Activated CD8-positive, alpha-beta memory T cell treated with anti-CD3 and anti-CD28 coated beads, Interleukin-2, amount 50 U/mL, for 1 hour (primary cell): ENCODE data around the gene RNF138.
"Not testable (repeated sequence)": the region's sequence is repeated elsewhere in the genome, so short reads cannot be mapped to it uniquely, and the experiment has no call there.

ENCODE experiments used
- DNase-seq: peaks from one replicate; pipeline ENCODE4 v3.0.0-alpha.2; 2020; ENCODE audit errors: extremely low read depth

Gene RNF138

DNA sequence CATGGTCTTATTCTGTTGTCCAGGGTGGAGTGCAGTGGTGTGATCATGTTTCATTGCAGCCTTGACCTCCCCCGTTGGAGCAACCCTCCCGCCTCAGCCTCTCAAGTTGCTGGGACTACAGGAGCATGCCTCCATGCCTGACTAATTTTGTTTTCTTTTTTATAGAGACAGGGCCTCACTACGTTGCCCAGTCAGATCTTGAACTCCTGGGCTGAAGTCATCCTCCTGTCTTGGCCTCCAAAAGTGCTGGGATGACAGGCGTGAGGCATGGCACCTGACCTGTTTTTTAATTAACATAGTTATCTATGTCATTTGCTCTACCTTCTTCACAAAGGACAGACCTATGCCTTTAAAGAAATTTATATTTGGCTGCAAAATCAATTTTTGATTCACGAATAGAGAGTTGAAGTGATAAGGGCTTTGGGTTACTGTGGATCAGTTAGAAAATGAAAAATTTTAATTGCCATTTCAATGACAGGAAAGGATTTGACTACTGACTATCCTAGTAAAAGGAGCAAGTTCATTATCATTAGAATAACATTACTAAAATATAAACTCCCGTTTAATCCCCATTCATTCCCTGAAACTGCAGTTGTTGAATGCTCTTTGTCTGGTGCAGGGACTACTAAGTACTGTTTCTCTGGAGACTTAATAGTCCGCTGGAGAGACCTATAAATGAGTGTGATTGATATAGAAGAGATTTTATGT is 3.7 kb downstream of the RNF138 start:
- DNase-seq, result no peak

DNA sequence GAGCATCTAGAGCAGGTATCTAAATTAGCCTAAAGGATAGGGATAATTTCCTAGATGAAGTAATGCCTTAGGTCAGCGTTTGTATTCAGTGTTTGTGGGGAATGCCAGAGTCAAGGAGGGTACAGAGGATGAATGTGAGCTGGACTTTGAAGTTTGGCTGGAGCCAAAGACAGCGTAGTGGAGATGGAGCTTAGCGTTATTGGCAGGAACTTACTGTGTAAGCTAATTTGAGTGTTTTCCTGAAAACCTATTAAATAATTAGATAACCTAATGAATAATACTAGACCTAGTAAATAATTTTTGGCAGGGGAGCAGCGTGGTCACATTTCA is 4.2 kb downstream of the RNF138 start:
- no peak for DNase-seq

DNA sequence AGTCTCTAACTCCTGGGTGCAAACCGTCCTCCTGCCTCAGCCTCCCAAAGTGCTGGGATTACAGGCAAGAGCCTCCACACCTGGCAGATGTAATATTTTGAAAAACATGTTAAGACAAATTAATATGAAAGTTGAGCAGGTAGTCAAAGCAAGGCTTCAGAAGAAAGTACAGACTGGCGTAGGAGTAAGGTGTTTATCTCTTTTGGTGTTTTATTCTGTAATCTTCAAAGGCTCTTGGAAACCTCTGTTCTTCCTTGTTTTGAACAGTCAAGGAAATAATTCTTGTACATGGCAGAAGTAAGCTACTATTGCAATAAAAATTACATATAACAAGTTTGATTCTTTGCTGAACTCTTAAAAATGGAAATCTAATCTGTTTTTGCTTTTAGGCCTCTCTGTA is 5.3 kb downstream of the RNF138 start:
- DNase-seq, result no peak

DNA sequence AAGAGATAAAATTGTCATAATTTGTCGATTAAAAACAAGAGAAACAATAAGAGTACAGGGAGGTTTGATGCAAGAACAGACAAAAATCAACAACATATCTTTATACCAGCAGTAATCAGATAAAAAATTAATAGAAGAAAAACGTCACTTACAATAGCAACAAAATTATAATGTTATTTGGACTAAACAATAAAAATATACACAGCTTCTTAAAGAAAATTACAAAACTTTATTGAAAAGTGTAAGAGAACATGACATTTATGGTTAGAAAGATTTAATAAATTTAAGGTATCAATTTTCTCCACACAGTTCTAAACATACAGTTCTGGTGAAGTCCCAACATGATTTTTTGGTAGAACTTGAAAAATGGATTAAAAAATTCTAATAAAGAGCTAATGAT is 12.8 kb downstream of the RNF138 start:
- DNase-seq, result no peak

DNA sequence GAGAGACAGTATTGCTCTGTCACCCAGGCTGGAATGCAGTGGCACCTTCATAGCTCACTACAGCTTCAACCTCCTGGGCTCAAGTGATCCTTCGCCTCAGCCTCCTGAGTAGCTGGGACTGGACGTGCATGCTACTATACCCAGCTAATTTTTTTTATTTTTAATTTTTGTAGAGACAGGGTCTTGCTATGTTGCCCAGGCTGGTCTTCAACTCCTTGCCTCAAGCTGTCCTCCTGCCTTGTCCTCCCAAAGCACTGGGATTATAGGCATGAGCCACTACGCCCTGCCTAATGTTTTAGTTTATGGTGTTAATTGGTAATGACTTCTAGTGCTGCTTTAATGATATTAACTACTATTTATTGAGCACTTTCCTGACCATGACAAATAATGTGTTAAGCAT is 18.3 kb downstream of the RNF138 start:
- DNase-seq, result no peak

DNA sequence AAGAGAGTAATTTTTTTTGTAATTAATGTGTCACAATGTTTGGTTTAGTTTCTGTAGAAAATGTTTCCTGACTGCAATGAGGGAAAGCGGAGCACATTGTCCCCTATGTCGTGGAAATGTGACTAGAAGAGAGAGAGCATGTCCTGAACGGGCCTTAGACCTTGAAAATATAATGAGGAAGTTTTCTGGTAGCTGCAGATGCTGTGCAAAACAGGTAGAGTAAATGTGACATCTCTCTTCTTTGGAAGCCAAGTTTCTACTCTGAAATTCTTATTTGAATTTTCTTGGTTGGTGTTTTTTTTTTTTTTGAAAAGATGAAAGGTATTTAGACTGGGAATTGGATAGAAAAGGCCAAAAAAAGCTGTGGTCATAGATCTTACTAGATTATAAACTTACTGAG is 20.0 kb downstream of the RNF138 start:
- no peak for DNase-seq

DNA sequence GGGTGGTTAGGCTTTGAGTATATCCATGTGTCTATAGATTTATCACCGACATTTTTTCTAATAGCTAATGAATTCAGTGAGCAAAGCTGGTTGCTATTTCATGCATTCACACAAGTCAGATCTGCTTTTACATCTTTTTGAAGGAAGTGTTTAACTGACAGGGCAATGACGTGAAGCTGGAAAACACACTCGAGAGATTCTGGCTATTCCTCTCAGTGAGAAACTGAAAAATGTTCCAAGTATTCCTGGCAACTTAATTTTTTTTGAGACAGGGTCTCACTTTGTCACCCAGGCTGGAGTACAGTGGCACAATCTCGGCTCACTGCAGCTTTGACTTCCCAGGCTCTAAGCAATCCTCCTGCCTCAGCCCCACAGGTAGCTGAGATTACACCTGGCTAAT is 21.2 kb downstream of the RNF138 start:
- DNase-seq, result no peak

DNA sequence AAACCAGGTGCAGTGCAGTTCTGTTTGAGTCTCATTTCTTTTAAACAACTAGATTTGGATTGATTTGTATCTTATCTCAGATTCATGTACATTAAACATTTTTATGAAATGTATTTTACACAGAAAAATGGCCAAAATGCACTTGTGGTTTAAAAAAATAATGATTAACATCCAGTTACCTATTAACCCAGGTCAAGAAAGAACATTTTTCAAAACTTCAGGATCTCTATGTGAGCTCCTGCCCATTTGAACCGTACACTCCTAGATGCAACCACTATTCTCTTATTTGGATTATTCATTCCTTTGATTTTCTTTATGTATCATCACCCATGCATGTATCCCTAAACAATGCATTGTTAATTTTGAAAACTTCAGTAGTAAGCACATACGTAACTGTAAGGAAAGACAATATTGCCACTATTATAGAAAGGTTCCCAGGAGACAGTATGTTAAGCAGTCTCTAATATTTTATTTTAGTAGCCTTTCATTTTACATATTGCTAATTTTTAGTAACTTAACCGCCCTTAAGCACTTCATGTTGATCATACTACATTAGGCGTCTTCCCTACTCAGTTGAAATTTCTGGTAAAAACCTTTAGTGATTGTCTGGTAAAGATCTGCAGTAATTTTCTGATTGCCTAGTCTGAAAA is 22.7 kb downstream of the RNF138 start:
- DNase-seq, result no peak

DNA sequence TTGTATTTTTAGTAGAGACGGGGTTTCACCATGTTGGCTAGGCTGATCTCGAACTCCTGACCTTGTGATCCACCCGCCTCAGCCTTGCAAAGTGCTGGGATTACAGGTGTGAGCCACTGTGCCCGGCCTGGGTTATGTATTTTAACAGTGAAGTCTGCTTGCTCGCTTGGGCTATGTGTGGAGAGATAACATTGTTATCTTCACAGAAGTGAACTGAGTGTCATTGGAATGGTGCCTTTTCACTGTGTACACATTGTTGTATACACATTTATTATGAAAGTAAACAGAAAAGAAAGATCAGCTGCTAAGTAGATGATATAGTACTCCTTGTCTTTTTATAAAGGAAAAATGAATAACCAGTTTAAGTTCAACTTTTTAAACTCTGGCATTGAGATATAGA is 30.4 kb downstream of the RNF138 start:
- DNase-seq, result no peak

DNA sequence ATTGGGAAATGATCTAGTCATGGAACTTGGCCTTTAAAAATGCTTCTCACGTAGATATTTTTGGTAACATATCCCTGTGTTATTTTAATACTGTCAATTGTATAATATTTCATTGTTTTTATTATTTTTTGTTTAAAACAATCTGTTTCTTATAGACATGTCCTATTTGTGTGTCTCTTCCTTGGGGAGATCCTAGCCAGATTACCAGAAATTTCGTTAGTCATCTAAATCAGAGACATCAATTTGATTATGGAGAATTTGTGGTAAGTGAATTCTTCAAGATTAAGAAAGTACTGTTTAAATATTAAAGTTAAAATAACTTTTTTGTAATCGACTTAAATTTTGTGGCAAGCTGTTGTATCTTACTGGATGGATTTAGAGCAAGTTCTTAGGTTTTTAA is 34.9 kb downstream of the RNF138 start:
- no peak for DNase-seq

DNA sequence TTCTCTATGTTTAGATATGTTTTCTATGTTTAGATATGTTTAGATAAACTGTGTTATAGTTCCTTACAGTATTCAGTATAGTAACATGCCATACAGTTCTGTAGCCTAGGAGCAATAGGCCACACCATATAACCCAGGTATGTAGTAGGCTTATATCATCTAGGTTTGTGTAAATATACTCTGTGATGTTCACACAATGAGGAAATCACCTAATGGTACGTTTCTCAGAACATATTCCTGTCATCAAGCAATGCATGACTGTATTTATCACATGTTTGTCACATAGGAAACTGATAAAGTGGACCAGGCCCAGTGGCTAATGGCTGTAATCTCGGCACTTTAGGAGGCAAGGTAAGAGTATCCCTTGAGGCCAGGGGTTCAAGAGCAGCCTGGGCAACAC is 44.0 kb downstream of the RNF138 start:
- no peak for DNase-seq

DNA sequence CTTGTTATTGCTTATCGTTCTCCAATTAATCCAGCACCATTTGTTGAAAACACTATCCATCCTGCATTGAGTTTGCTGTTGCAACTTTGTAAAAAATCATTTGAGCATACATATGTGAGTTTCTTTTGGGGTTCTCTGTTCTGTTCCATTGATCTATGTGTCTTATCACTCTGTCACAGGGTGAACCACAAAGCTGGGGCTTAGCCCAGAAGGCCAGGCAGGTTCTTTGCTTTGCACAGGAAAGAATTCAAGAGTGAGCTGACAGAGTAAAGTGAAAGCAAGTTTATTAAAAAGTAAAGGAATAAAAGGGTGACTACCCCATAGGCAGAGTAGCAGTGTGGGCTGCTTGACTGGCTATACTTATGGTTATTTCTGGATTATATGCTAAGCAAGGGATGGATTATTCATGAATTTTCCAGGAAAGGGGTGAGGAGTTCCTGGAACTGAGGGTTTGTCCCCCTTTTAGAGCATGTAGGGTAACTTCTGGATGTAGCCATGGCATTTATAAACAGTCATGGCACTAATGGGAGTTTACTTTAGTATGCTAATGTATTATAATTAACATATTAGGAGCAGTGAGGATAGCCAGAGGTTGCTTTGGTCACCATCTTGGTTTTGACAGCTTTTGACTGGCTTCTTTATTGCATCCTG is 46.8 kb downstream of the RNF138 start:
- DNase-seq, result no peak

DNA sequence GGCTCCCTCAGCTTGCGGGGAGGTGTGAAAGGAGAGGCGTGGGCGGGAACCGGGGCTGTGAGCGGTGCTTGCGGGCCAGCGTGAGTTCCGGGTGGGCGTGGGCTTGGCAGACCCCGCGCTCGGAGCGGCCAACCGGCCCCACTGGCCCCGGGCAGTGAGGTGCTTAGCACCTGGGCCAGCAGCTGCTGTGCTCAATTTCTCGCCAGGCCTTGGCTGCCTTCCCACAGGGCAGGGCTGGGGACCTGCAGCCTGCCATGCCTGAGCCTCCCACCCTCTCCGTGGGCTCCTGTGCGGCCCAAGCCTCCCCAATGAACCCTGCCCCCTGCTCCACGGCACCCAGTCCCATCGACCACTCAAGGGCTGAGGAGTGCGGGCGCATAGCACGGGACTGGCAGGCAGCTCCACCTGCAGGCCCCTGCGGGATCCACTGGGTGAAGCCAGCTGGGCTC is 48.2 kb downstream of the RNF138 start:
- no peak for DNase-seq

DNA sequence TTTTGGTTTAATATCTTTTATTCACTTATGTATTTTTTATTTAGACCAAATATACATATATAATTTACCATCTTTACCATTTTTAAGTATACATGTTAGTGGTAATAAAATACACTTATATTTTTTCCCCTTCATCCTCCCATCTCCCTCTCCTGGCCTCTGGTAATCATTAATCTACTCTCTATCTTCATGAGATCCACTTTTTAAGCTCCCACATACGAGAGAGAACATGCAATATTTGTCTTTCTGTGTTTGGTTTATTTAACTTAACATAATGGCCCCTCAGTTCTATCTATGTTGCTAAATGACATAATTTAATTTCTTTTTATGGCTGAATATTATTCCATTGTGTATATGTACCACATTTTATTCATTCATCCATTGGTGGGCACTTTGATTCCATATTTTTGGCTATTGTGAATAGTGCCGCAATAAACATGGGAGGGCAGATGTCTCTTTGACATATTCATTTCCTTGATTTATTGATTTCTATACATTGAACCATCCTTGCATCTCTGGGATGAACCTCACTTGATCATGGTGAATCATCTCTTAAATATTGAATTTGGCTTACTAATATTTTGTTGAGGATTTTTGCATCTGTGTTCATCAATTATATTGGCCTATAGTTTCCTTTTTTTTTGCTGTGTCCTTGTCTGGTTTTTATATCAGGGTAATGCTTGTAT is 56.7 kb downstream of the RNF138 start:
- DNase-seq, result no peak

DNA sequence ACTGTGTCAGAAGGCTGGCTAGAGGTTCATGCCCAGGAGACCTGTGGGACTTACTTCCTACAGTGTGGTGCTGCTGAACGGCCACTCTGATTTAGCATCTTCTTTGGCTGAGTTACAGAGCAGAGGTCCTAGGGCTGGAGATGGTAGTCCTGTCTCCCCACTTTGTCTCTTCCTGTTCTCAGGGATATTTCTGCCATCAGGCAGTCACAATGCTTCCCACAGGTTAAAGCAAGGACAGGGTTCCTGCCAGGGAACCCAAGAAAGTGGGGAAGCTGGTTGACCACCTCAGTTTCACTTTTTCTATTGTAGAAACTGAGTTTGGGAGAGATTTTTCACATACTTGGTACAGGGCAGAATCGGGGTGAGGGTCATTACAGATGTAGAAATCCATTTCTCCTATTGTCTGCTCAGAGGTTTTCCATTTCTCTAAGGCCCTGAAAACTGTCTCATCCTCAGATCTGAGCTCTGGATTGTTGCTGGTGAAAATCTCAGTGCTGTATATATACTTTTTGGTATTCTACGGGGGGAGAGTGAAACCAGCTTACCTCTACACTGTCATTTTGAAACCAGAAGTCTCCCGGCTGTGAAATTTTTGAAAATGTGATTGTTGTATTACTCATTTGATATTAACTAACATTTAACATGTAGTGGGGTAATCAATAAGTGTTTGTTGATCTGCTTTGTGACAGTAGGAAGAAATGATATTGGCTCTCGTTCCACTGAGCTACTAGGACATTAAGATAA is 61.2 kb downstream of the RNF138 start:
- DNase-seq, result no peak

DNA sequence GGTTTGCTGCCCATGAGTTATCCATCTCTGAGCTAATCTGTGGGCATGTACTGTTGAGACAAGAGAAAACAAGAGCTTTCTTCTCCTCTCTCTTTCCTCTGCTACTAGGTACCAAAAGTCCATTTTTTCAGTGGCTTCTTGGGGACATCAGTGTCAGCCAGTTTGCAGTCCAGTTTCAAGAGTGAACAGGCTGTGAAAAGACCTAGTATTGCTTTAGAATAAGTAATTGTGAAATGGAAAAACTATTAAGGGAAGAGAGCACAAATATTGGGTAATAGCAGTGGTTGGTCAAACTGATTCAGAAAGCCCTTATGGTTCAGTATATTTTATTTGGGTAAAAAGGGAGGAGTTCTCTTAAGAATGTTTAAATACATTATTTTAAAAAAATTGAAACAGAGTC is 65.2 kb downstream of the RNF138 start:
- no peak for DNase-seq

DNA sequence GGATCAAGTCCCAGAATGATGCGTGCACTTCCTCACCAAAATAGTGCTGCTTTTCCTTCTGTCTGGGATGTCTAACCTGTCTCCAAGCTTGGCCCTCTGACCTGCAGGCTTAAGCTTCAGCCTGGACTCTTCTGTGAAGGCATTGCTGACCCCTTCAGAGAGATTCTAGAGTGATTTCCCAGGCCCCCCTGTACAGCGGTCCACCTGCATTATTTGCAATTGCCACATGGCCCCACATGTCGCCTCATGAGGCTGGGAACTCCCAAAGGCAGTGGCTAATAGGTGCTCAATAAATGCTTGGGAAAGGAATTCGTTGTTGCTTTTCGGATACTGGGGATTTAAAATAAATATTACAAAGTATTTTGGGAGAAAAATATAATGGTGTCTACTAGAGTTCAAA is 65.9 kb downstream of the RNF138 start:
- DNase-seq, result no peak

DNA sequence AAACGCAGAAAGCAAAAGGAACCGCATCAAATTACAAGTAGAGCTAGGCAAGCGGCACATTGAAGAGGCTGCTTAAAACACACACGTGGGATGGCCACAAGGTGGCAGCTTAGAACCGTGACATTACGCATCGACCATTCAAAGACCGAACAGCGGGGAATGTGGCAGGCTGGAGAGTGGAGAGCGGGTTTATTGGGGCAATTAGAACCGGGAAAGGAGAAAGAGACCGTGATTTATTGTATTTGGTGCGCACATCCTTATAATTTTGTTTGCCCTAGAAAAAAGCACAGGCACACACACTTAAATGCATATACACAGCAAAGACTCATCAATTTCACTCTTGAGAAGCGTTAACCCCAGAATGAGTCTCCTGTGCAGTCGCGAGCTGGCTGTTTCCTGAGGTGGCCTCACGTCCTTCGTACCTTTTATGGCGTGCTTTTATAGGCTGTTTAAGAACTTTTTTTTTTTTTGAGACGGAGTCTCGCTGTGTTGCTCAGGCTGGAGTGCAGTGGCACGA is 66.5 kb downstream of the RNF138 start:
- DNase-seq, result peak; percentile 43

DNA sequence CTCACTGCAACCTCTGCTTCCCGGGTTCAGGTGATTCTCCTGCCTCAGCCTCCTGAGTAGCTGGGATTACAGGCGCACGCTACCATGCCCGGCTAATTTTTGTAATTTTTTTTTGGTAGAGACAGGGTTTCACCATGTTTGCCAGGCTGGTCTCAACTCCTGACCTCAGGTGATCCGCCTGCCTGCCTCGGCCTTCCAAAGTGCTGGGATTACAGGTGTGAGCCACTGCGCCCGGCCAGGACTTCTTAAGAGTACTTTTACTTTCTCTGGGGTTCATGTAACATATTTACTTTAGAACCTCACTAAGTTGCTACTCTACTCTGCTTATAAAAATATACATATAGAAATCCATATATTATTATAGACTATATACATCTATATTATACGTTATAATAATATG is 67.0 kb downstream of the RNF138 start:
- not testable (repeated sequence) for DNase-seq

DNA sequence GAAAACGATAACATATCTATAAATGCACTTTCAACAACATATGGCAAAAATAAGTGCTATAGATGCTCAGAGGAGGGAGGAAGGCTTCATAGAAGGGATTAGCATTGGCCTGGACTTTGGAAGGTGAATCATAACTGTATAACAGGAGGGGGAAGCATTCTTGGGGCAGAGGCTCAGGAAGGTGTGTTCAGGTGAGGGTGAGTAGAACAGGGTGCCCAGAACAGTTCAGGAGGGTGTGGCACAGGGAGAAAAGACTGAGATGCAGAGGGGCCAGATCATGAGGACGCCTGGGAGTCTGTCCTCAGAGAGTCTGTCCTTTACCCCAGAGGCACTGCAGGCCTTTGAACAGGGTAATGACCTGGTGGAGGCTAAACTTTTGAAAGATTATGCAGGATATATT is 68.9 kb downstream of the RNF138 start:
- DNase-seq, result no peak

DNA sequence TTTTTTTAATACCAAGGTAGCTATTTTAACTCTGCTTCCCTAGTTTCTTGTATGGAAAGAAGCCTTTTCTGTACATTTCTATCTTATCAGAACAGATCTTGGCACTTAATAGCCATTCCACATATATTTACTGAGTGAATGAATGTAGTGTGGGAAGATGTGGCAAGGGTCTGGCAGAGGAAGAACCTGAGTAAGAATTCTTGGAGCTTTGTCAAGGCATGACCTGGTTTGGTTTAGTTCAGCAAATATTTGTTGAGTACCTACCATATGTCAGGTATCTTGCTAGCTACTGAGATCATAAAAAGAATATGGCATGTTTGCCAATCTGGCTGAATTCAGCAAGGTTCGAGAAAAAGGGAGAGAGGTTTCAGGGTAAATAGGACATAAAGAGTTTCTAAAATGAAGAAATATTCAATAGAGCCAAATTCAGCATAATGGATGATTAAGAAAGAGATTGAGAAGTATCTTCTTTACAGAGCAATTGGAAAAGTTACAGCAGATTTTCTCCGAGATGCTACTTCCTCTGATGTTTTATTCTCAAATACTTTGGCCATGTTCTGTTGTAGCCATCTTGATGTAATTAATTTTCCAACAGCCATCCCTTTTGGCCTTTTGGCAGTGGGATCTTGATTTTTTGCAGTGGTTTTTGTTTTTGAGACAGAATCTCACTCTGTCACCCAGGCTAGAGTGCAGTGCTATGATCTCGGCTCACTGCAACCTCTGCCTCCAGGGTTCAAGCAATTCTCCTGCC is 76.5 kb downstream of the RNF138 start:
- DNase-seq, result no peak
